DOHH2 (cell line): ENCODE data around the gene TP63.

Source experiments
- H3F3A ChIP-seq: fragments of 200-600 bp; sonication (generic), shearing (Covaris generic); 2 replicates; pipeline ENCODE4 v1.6.0; 2016; ENCODE audit warnings: antibody characterized with exemption, mild to moderate bottlenecking; ENCODE audit not compliant: control insufficient read depth, insufficient read depth
- H3K27ac ChIP-seq: fragments of 200-600 bp; sonication (generic); 2 replicates; pipeline ENCODE4 v1.5.1; 2014; ENCODE audit warnings: low read depth, mild to moderate bottlenecking, low read length, moderate library complexity
- H3K27me3 ChIP-seq: fragments of 200-600 bp; sonication (generic); 2 replicates; pipeline ENCODE4 v1.6.1; 2014; ENCODE audit warnings: mild to moderate bottlenecking, low read length, mixed read lengths; ENCODE audit not compliant: control insufficient read depth
- H3K36me3 ChIP-seq: fragments of 200-600 bp; sonication (generic); 2 replicates; pipeline ENCODE4 v1.6.1; 2014; ENCODE audit warnings: mild to moderate bottlenecking, low read length, moderate library complexity, mixed read lengths; ENCODE audit not compliant: control insufficient read depth
- H3K4me1 ChIP-seq: fragments of 200-600 bp; sonication (generic); 2 replicates; pipeline ENCODE4 v1.6.1; 2014; ENCODE audit warnings: mild to moderate bottlenecking, low read length, mixed read lengths; ENCODE audit not compliant: control insufficient read depth
- H3K4me2 ChIP-seq: fragments of 200-600 bp; sonication (generic); 2 replicates; pipeline ENCODE4 v1.6.0; 2014; ENCODE audit warnings: mild to moderate bottlenecking, low read length, moderate library complexity
- H3K4me3 ChIP-seq: fragments of 200-600 bp; sonication (generic); 2 replicates; pipeline ENCODE4 v1.5.1; 2014; ENCODE audit warnings: mild to moderate bottlenecking, low read length, mixed read lengths
- H3K79me2 ChIP-seq: fragments of 200-600 bp; sonication (generic); 2 replicates; pipeline ENCODE4 v1.6.1; 2014; ENCODE audit warnings: mild to moderate bottlenecking, low read length, mixed read lengths; ENCODE audit not compliant: control insufficient read depth
- H3K9me2 ChIP-seq: fragments of 200-600 bp; sonication (generic); replicated peaks from 2 replicates; pipeline ENCODE4 v1.6.1; 2014; ENCODE audit warnings: mild to moderate bottlenecking, low read length, mixed read lengths; ENCODE audit not compliant: control insufficient read depth
- H3K9me3 ChIP-seq: fragments of 200-600 bp; sonication (generic); 2 replicates; pipeline ENCODE4 v1.6.1; 2014; ENCODE audit warnings: antibody characterized with exemption, low read length, mixed read lengths; ENCODE audit not compliant: control insufficient read depth, insufficient read depth
- H4K20me1 ChIP-seq: fragments of 200-600 bp; sonication (generic); 2 replicates; pipeline ENCODE4 v1.6.0; 2014; ENCODE audit warnings: low read depth, mild to moderate bottlenecking, antibody characterized with exemption, low read length, moderate library complexity; ENCODE audit not compliant: control insufficient read depth, insufficient read depth
- CTCF ChIP-seq: fragments of 200-600 bp; sonication (generic); IDR thresholded peaks from one replicate; pipeline ENCODE4 v1.5.1; 2014; ENCODE audit warnings: antibody characterized with exemption, mild to moderate bottlenecking, low read depth, low read length; ENCODE audit not compliant: poor library complexity, severe bottlenecking
- EZH2phosphoT487 ChIP-seq: fragments of 200-600 bp; sonication (generic); IDR thresholded peaks from 2 replicates; pipeline ENCODE4 v1.6.1; 2017; ENCODE audit warnings: borderline replicate concordance, mild to moderate bottlenecking, antibody characterized with exemption, low read length, moderate library complexity, mixed read lengths

Gene TP63

GRCh38 chr3:189625071-189625470, 6.1 kb upstream of the TP63 start:
- no peak overlapping the region for H3K4me3 ChIP-seq
- H3K36me3 ChIP-seq = no peaks in the 10 kb centered on the region
- peaks cover 31% of the 10 kb centered on the region for H3K4me1 ChIP-seq
- H3K4me2 ChIP-seq = no peak overlapping the region
- H3K79me2 ChIP-seq = no peaks in the 10 kb centered on the region
- no peak overlapping the region for H3K27ac ChIP-seq
- no peaks in the 10 kb centered on the region for H4K20me1 ChIP-seq
- no peaks in the 10 kb centered on the region for H3K9me2 ChIP-seq
- H3K9me3 ChIP-seq = no peaks in the 10 kb centered on the region
- H3F3A ChIP-seq = no peaks in the 10 kb centered on the region
- no peaks in the 10 kb centered on the region for H3K27me3 ChIP-seq
- TF ChIP-seq CTCF (no peak), EZH2phosphoT487 (no peak)

- no peaks in the 10 kb centered on the region for H3K9me3 ChIP-seq
- no peak overlapping the region for H3K4me2 ChIP-seq
- TF ChIP-seq EZH2phosphoT487 (no peak), CTCF (no peak)
- H3K9me2 ChIP-seq = no peaks in the 10 kb centered on the region
- no peak overlapping the region for H3K27ac ChIP-seq
- H3F3A ChIP-seq = no peaks in the 10 kb centered on the region
- H3K4me3 ChIP-seq = no peak overlapping the region
- peaks cover 34% of the 10 kb centered on the region for H3K4me1 ChIP-seq
- no peaks in the 10 kb centered on the region for H3K36me3 ChIP-seq
- no peaks in the 10 kb centered on the region for H4K20me1 ChIP-seq
- no peaks in the 10 kb centered on the region for H3K79me2 ChIP-seq
- H3K27me3 ChIP-seq = no peaks in the 10 kb centered on the region
These were observed 5.6 kb upstream of the TP63 start for GRCh38 chr3:189625572-189625971.

DNA sequence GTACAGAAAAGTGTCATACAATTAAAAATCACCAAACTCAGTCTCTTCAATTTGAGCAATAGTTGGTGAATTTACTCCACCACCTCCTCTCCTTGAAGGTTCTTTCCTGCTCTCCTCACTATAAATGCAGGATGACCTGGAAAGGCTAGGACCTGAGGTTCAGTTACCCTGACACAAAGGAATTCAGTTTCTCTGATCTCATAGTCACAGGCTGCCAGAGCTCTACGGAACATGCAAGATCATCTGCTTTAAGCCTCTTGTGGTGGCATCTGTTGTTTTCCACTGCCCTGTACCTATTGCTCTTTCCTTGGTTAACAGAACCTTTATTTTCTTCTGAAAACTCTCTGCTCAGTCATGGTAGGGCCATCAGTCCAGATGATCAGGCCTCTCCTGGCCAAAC, 4.9 kb upstream of the TP63 start:
- Histone ChIP-seq H3K27ac (no peak overlapping the region), H3K9me3 (no peaks in the 10 kb centered on the region), H3K4me1 (peaks cover 37% of the 10 kb centered on the region), H3K4me3 (no peak overlapping the region), H3K36me3 (no peaks in the 10 kb centered on the region), H3K79me2 (no peaks in the 10 kb centered on the region), H3F3A (no peaks in the 10 kb centered on the region), H3K9me2 (no peaks in the 10 kb centered on the region), H3K4me2 (no peak overlapping the region), H4K20me1 (no peaks in the 10 kb centered on the region), H3K27me3 (no peaks in the 10 kb centered on the region)
- TF ChIP-seq EZH2phosphoT487 = no peak

DNA sequence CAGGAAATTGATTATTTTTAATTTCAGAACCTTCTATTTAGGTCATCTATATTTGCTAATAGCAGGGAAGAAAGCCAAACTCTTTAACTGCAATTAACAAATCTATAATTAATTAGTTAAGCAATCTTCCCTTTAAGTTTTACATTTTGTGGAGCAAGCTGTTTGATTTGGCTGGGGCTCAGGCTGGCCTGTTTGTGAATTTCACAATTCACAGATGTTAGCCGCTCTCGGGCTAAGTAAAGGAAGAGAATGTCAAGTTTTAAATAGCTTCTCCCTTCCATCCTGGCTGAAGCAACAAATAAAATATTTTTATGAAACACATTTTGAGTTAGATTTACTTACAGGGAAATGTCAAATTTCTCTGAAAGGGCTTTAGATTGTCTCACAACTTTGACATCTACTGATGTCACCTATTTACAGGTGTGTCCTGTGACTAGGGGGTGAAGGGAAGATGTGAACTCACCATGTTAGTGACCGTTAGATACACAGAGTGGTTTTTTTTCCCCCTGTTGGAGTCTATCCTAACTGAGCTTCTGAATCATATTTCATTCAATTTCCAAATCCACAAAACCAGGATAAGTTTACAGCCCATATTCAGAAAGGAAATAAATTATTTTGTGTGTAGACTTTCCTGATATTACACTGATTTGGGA, 1.3 kb upstream of the TP63 start:
- no peaks in the 10 kb centered on the region for H3K9me2 ChIP-seq
- no peaks in the 10 kb centered on the region for H4K20me1 ChIP-seq
- peaks cover 21% of the 10 kb centered on the region for H3K79me2 ChIP-seq
- peak overlapping the region; percentile 82 for H3K27ac ChIP-seq
- TF ChIP-seq CTCF = no peak
- H3K4me1 ChIP-seq = peaks cover 48% of the 10 kb centered on the region
- no peaks in the 10 kb centered on the region for H3K36me3 ChIP-seq
- 0 out of 2 replicates have a peak, but pooled peaks cover 2% of the 10 kb centered on the region for H3F3A ChIP-seq
- H3K4me3 ChIP-seq = peak overlapping the region; percentile 44
- H3K9me3 ChIP-seq = no peaks in the 10 kb centered on the region
- peak overlapping the region; percentile 48 for H3K4me2 ChIP-seq
- H3K27me3 ChIP-seq = no peaks in the 10 kb centered on the region
